Left ventricle myocardium inferior (tissue), 1 donor: ENCODE data around the gene GRIK3. TPM values are rescaled to one million over a fixed set of nuclear protein-coding genes. Genes with fewer than 3 reads are reported as not detected.

Experiments used
- DNase-seq: peaks from one replicate; pipeline ENCODE4 v3.0.0-alpha.2; 2020
- H3K27ac ChIP-seq: fragments of 200-600 bp; replicated peaks from 2 replicates; pipeline ENCODE4 v1.8.0; 2021
- H3K27me3 ChIP-seq: fragments of 200-600 bp; 2 replicates; pipeline ENCODE4 v1.8.0; 2021; ENCODE audit warnings: low read depth
- H3K36me3 ChIP-seq: fragments of 200-600 bp; 2 replicates; pipeline ENCODE4 v1.8.0; 2021
- H3K4me1 ChIP-seq: fragments of 200-600 bp; 2 replicates; pipeline ENCODE4 v1.8.0; 2021
- H3K4me3 ChIP-seq: fragments of 200-600 bp; 2 replicates; pipeline ENCODE4 v1.8.0; 2021; ENCODE audit warnings: mild to moderate bottlenecking, moderate library complexity
- H3K9me3 ChIP-seq: fragments of 200-600 bp; replicated peaks from 2 replicates; pipeline ENCODE4 v1.8.0; 2021
- intact Hi-C: fragments of 100-400 bp; cut with micrococcal nuclease; formaldehyde crosslinking; loops from one replicate; pipeline ENCODE4 v1.11.0; 2022
- total RNA-seq: library from RNA; stranded (reverse); fragmentation: NEBNext Ultra II Directional; extraction: Animal tissue kit (Norgen Biotek cat#: 25700); gene quantifications from one replicate; pipeline ENCODE4 v1.2.1, GENCODE V29; 2021
- TF ChIP-seq, protein P1 (sequence below): fragments of 200-600 bp; IDR thresholded peaks from 2 replicates; pipeline ENCODE4 v1.8.0; 2021; ENCODE audit warnings: antibody characterized with exemption, mild to moderate bottlenecking, borderline replicate concordance
- donor health status: DM: no; HTN: yes; CAD: no; lungs with severe emphysema.

The GRIK3 gene
- total RNA-seq, 1 donor from 2014 or later: 0.55 TPM

DNA sequence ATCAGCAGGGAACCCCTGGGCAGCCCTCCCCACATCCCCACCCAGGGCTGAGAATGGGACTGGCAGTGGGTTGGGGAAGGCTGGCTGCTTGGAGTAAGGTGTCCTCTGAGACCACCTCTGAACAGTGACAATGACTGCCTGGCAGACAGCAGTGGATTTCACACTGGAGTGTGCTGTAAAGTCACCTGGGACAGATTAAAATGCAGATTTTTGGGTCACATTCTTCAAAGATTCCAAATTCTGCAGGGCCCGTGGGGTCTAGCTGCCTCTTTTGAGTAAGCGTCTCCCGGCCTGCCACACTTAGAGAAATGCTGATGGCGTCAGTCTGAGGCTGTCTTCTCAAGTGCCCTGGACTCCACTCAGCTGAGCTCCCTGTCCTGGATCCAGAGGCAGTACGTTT lies 164.5 kb downstream of the GRIK3 start:
- no peaks in the 10 kb centered on the region for H3K36me3 ChIP-seq
- TF ChIP-seq, protein P1, sequence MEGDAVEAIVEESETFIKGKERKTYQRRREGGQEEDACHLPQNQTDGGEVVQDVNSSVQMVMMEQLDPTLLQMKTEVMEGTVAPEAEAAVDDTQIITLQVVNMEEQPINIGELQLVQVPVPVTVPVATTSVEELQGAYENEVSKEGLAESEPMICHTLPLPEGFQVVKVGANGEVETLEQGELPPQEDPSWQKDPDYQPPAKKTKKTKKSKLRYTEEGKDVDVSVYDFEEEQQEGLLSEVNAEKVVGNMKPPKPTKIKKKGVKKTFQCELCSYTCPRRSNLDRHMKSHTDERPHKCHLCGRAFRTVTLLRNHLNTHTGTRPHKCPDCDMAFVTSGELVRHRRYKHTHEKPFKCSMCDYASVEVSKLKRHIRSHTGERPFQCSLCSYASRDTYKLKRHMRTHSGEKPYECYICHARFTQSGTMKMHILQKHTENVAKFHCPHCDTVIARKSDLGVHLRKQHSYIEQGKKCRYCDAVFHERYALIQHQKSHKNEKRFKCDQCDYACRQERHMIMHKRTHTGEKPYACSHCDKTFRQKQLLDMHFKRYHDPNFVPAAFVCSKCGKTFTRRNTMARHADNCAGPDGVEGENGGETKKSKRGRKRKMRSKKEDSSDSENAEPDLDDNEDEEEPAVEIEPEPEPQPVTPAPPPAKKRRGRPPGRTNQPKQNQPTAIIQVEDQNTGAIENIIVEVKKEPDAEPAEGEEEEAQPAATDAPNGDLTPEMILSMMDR: no peak
- H3K4me3 ChIP-seq: no peak overlapping the region
- peaks cover 91% of the 10 kb centered on the region for H3K27me3 ChIP-seq
- intact Hi-C loops: no loop called here
- no peaks in the 10 kb centered on the region for H3K4me1 ChIP-seq
- no peak for DNase-seq
- H3K27ac ChIP-seq: no peak overlapping the region
- no peaks in the 10 kb centered on the region for H3K9me3 ChIP-seq

DNA sequence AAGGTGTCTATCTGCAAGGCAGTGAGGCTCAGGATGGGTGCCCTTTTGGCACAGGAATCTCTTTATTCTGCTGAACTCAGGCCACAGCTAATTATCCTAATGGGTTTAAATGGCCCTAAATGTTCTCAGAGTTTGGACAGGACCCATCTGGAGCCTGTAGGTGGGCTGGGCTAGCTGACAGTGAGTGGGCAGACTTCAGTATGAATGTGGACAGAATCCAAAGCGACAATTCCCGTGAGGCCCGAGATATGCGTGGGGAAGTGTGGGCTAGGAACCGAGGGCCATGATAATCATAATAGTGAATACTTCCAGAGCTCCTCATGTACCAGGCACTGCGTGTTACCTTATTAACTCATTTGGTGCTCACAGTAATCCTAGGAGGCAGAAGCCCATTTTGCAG lies 165.3 kb downstream of the GRIK3 start:
- Histone ChIP-seq H3K27me3 (peaks cover 91% of the 10 kb centered on the region), H3K4me1 (no peaks in the 10 kb centered on the region), H3K9me3 (no peaks in the 10 kb centered on the region), H3K36me3 (no peaks in the 10 kb centered on the region), H3K4me3 (no peak overlapping the region), H3K27ac (no peak overlapping the region)
- TF ChIP-seq, protein P1: no peak
- DNase-seq: no peak
- intact Hi-C loops: no loop called here

DNA sequence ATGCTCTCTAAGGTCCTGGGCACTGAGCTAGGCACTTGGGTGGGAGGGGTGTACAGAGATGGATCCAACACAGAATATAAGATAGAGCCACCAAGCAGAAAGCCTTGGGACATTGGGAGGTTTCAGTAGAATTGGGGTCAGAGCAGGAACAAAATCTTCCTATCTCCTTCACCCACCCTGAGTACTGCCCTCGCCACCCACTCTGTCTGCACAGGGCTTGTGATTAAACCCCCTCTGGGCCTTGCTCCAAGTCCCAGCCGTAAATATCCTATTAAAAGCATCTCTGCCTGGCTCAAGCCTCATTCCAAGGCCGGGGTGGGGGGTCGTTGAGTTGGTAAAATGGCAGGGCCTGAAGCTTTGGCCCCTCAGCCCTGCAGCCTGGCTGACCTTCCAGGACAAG lies 166.7 kb downstream of the GRIK3 start:
- TF ChIP-seq, protein P1: no peak
- Histone ChIP-seq H3K36me3 (no peaks in the 10 kb centered on the region), H3K27ac (no peak overlapping the region), H3K9me3 (no peaks in the 10 kb centered on the region), H3K4me1 (no peaks in the 10 kb centered on the region), H3K27me3 (peaks cover 91% of the 10 kb centered on the region), H3K4me3 (no peak overlapping the region)
- intact Hi-C loops: no loop called here
- DNase-seq: no peak

DNA sequence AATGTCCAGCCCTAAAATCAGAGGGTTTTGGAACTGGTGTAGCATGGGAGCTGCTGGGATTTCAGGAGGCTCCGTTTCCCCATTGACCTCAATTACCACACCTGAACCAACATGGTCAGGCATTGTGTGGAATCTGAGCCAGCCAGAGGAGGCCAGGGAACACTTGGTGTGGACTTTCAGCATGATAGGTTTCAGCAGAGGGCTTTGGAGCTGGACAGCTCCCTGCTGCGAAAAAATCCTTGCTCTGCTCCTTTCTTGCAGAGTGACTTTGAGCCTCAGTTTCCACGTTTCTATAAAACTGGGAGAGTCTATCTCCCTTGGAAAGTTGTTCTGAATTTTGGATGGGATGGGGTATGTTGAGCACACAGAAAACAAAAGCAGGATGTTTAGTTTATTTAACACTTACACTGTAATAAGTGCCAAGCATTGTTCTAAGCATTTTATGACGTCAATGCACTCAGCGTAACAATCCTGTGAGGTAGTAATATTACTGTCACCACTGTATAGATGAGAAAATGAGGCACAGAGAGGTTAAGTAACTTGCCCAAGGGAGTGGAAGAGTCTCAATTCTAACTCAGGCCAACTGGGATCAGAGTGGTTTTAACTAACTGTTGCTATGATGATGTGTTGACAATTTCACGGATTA lies 168.0 kb downstream of the GRIK3 start:
- H3K27ac ChIP-seq: no peak overlapping the region
- H3K9me3 ChIP-seq: no peaks in the 10 kb centered on the region
- H3K4me3 ChIP-seq: no peak overlapping the region
- no peaks in the 10 kb centered on the region for H3K36me3 ChIP-seq
- DNase-seq: no peak
- intact Hi-C loops: no loop called here
- peaks cover 91% of the 10 kb centered on the region for H3K27me3 ChIP-seq
- H3K4me1 ChIP-seq: no peaks in the 10 kb centered on the region
- TF ChIP-seq, protein P1: no peak

DNA sequence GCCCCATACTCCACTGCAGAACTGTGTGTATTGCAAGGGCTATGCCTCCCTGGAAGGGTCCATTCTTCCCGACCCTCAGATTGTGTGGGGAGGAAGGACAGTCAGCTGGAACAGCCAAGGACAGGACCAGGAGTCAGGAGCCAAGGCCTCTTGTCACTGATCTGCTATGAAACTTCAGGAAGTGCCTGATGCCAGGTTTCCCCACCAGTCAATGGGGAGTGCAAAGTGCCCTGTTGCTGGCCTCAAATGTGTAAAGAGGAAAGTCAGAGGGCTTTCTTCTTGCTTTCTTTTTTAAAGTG lies 168.8 kb downstream of the GRIK3 start:
- Histone ChIP-seq H3K9me3 (no peaks in the 10 kb centered on the region), H3K27me3 (peaks cover 93% of the 10 kb centered on the region), H3K36me3 (no peaks in the 10 kb centered on the region), H3K4me1 (no peaks in the 10 kb centered on the region), H3K27ac (no peak overlapping the region), H3K4me3 (no peak overlapping the region)
- DNase-seq: no peak
- intact Hi-C loops: no loop called here
- TF ChIP-seq, protein P1: no peak
